ENCODE results near the gene FAM234B. TPM values are rescaled to one million over a fixed set of nuclear protein-coding genes. Genes with fewer than 3 reads are reported as not detected.

FAM234B gene
- total RNA-seq, 2 donors from 2014 or later = 14.7 to 24.3 TPM

- Histone ChIP-seq H3K27me3 (replicated peaks; ENCODE audit: insufficient read depth) (no peaks in the 10 kb centered on the region), H3K9me3 (no peaks in the 10 kb centered on the region), H3K36me3 (no peaks in the 10 kb centered on the region), H3K27ac (no peak overlapping the region), H3K4me3 (no peak overlapping the region), H3K4me1 (replicated peaks) (peaks cover 5% of the 10 kb centered on the region)
- 88% methylated on average over 3 of the region's 3 CpGs for WGBS
- no peak for DNase-seq (ENCODE audit: low spot score)
- TF ChIP-seq, protein P1, sequence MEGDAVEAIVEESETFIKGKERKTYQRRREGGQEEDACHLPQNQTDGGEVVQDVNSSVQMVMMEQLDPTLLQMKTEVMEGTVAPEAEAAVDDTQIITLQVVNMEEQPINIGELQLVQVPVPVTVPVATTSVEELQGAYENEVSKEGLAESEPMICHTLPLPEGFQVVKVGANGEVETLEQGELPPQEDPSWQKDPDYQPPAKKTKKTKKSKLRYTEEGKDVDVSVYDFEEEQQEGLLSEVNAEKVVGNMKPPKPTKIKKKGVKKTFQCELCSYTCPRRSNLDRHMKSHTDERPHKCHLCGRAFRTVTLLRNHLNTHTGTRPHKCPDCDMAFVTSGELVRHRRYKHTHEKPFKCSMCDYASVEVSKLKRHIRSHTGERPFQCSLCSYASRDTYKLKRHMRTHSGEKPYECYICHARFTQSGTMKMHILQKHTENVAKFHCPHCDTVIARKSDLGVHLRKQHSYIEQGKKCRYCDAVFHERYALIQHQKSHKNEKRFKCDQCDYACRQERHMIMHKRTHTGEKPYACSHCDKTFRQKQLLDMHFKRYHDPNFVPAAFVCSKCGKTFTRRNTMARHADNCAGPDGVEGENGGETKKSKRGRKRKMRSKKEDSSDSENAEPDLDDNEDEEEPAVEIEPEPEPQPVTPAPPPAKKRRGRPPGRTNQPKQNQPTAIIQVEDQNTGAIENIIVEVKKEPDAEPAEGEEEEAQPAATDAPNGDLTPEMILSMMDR (IDR thresholded peaks at IDR 0.05) = no peak
- TF ChIP-seq POLR2AphosphoS5 (IDR thresholded peaks at IDR 0.05) (no peak), POLR2A (IDR thresholded peaks at IDR 0.05) (no peak)
- intact Hi-C loops (cut with DNase I) = no loop called here
These were observed 7.3 kb upstream of the FAM234B start for GRCh38 chr12:13036881-13037280.

DNA sequence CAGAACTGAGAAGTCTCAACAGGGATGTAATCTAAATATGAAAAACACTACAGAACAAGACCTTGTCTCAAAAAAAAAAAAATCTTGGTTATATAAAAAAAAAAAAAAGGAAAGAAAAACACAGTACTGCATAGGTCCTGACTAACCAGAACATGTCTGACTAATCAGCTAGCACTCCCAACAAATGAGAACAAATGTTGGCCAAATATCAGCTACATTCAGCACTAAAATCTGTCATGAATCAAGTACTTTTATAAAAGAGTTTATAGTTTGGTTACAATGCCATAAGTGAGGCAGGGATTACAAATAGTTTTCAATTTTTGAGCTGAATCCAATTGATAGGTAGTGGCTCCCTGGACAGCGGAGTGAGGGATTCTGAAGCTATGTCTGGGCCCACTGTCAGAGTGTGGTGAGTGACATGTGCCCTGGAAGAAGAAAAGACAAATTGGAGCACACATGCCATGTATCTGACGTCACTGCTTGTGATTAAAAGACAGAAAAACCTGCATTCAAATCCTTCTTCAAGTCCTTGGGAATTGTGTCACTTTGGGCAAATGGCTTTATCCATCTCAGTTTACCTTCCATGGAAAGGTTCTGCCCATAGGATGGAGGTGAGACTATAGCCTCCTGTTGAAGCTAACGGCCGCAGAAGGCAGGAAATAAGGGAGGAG is 5.6 kb upstream of the FAM234B start:
- intact Hi-C loops (cut with DNase I) = no loop called here
- no peaks in the 10 kb centered on the region for H3K27me3 ChIP-seq (replicated peaks; ENCODE audit: insufficient read depth)
- no peak for DNase-seq (ENCODE audit: low spot score)
- H3K9me3 ChIP-seq = no peaks in the 10 kb centered on the region
- TF ChIP-seq POLR2A (IDR thresholded peaks at IDR 0.05) (no peak), POLR2AphosphoS5 (IDR thresholded peaks at IDR 0.05) (no peak)
- TF ChIP-seq, protein P1 (IDR thresholded peaks at IDR 0.05) = no peak
- H3K36me3 ChIP-seq = no peaks in the 10 kb centered on the region
- H3K27ac ChIP-seq = peak overlapping the region in 1 of 2 donors; percentile 40
- peaks cover 5% of the 10 kb centered on the region for H3K4me1 ChIP-seq (replicated peaks)
- no peak overlapping the region for H3K4me3 ChIP-seq
- 47% methylated on average over 4 of the region's 4 CpGs for WGBS

DNA sequence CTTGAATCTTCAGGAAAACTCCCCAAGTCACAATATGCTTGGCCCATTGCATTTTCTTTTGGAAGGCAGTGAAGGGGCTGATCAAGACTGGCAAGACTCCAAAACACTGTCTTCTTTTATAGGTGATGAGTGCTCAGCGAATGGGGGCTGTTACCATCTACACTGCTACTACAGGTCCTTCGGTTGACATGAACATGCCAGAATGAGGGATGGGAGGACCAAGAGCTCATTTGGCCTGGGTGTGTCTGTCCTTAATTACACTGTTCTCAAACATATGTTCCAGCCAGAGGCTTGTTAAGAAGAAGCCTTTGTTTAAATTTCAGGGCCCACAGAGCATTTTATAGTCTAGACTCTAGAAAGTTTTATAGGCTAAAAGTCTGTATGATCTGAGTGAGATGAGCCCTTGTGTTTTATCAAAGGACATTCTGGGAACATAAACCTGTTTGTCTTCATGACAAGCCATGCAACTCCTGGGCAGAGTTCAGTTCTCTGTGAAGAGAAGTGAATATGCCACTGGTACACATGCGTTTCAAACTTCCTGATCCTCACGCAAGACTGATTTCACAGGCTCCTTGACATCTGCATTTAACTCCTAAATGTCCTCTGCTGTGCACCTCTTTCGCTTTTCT is 4.7 kb upstream of the FAM234B start:
- Histone ChIP-seq H3K27ac (peak overlapping the region in 1 of 2 donors; percentile 40), H3K4me3 (no peak overlapping the region), H3K4me1 (replicated peaks) (peaks cover 5% of the 10 kb centered on the region), H3K9me3 (no peaks in the 10 kb centered on the region), H3K27me3 (replicated peaks; ENCODE audit: insufficient read depth) (no peaks in the 10 kb centered on the region), H3K36me3 (no peaks in the 10 kb centered on the region)
- peak; percentile 65 for DNase-seq (ENCODE audit: low spot score)
- WGBS = 28% methylated on average over 5 of the region's 5 CpGs
- TF ChIP-seq, protein P1 (IDR thresholded peaks at IDR 0.05) = no peak
- TF ChIP-seq POLR2AphosphoS5 (IDR thresholded peaks at IDR 0.05) = peak; percentile 84
- intact Hi-C loops (cut with DNase I) = no loop called here

DNA sequence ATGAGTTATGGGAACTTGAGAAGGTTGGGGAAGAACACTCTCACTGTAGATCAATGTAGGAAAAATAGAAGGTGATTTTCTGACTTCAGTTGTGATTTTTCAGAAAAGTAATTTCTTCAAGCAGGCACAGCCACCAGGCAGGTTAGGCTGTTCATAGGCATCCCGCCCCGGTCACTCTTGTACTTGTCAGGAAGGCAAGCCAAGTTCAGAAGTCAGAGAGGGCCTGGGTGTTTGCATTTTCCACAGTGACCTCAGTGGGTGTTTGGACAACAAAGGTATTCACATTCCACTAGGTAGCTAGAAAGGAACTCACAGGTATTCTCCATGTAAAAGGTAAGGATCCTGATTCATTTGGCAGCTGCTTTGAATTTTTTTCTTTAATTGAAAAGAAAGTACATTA is 3.0 kb upstream of the FAM234B start:
- TF ChIP-seq, protein P1 (IDR thresholded peaks at IDR 0.05) = no peak
- TF ChIP-seq POLR2A (IDR thresholded peaks at IDR 0.05) (no peak), POLR2AphosphoS5 (IDR thresholded peaks at IDR 0.05) (no peak)
- Histone ChIP-seq H3K4me3 (no peak overlapping the region), H3K27ac (no peak overlapping the region), H3K9me3 (no peaks in the 10 kb centered on the region), H3K27me3 (replicated peaks; ENCODE audit: insufficient read depth) (no peaks in the 10 kb centered on the region), H3K4me1 (replicated peaks) (peaks cover 5% of the 10 kb centered on the region), H3K36me3 (no peaks in the 10 kb centered on the region)
- no peak for DNase-seq (ENCODE audit: low spot score)
- 91% methylated on average over 2 of the region's 2 CpGs for WGBS
- intact Hi-C loops (cut with DNase I) = no loop called here
